GM20000 (cell line): Measurements from ENCODE around the gene RAB34.

Source experiments
- DNase-seq: peaks from one replicate; pipeline ENCODE4 v3.0.0; 2012; ENCODE audit warnings: low spot score
- CTCF ChIP-seq: IDR thresholded peaks from 2 replicates; pipeline ENCODE4 v1.5.1; 2012; ENCODE audit warnings: mild to moderate bottlenecking, control low read depth; ENCODE audit errors: extremely low read depth, missing control alignments

RAB34 gene

GRCh38 chr17:28706471-28707338, 11.0 kb downstream of the RAB34 start:
- TF ChIP-seq CTCF, result no peak
- DNase-seq, result no peak

DNA sequence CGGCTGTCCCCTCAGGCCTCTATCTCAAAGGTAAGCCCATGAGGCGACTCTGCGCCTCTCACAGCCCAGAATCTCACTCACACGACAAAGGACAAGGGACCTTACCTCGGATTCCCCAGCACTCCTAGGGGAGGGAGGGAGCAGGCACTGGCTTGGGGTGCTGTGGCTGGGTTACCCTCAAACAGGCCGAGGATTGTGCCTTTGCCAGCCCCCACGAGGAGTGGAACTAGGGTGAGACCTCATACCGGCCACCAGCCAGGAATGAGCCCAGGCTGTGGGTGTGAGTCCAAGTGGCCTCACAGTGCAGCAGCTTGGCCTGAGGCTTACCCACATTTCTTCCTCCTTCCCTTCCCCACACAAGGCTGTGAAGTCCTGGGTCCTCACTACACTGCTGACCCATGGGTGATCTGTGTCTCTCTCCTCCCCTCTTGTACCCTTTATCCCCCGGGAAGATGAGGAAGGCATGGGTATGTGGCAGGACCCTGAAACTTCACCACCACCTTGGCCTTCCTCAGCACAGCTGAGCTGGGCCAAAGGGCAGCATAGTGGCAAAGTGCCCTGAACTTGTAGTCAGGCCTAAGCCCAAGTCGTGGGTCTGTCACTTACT, 11.8 kb downstream of the RAB34 start:
- no peak for TF ChIP-seq CTCF
- no peak for DNase-seq

- no peak for DNase-seq
- no peak for TF ChIP-seq CTCF
Measured at GRCh38 chr17:28705074-28705659, 12.5 kb downstream of the RAB34 start.

GRCh38 chr17:28704219-28704858, 13.3 kb downstream of the RAB34 start:
- TF ChIP-seq CTCF, result no peak

DNA sequence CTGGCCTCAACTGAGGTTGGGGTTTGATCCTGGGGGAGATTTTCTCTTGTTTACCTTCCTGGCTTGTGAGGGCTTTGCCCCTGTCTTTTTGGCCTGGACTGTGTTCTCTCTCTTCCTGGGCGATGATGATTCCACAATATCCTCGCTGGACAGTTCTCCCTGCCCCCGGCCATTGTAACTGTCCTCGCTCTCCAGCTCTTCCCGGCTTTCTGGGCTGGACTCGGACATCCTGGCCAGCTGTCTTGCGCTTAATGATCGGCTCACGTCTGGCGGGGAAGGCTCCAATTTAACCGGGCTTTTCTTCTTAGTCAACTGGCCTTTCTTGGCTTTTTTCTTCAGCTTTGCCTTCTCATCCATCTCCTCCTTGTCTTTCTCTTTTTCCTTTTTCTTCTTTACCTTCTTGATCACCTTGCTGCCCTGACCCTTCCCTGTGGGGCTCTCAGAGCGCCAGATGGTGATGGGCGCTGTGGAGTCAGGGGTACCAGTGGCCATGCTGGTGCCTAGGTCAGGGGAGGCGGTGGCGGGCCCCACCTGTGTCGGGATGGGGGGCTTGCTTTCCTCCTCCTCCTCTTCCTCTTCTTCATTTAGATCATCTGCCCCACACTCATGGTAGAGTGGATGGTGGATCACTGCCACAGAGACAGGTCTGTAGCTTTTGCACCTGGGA, 14.0 kb downstream of the RAB34 start:
- DNase-seq, result no peak
- TF ChIP-seq CTCF, result no peak

More at GRCh38 chr17:28704219-28704858, 13.3 kb downstream of the RAB34 start:
- no peak for DNase-seq

DNA sequence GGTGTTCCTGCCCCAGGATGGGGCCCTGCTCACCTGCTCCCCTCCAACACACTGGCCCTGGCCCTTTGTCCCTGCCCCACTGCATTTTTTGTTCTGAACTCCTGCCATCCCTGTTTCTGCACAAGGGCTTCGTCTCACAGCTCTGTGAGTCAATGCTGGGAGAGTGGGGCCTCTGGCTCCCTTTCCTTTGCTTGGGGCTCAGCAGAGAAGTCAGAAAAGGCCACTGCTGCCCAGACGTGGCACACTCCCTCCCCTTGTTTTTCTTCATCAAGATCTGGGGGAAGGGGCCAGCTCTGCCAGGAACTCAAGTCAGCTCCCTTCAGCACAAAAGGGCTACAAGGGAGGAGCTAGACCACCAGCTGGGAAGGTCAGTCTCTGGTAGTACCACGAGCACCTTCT, 14.9 kb downstream of the RAB34 start:
- TF ChIP-seq CTCF, result no peak
- DNase-seq, result no peak
